ENCODE data around the gene STX17.

DNA sequence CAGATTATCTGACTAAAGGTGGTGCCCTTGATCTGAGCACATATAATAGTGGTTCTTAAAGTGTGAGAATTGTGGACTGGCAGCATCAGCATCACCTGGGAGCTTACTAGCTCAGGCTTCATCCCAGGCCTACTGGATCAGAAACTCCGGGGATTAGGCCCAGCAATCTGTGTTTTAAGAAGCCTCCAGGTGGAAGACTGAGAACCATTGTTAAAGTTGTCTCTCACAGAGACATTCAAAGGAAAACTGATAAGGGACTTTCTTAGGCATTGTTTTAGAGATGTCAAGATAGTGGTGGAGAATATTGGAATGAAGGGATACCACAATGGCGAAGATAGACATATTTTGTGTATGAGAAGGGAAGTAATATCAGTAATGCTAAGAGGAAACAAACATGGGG lies 59.5 kb downstream of the STX17 start:
- TF ChIP-seq, protein P1, sequence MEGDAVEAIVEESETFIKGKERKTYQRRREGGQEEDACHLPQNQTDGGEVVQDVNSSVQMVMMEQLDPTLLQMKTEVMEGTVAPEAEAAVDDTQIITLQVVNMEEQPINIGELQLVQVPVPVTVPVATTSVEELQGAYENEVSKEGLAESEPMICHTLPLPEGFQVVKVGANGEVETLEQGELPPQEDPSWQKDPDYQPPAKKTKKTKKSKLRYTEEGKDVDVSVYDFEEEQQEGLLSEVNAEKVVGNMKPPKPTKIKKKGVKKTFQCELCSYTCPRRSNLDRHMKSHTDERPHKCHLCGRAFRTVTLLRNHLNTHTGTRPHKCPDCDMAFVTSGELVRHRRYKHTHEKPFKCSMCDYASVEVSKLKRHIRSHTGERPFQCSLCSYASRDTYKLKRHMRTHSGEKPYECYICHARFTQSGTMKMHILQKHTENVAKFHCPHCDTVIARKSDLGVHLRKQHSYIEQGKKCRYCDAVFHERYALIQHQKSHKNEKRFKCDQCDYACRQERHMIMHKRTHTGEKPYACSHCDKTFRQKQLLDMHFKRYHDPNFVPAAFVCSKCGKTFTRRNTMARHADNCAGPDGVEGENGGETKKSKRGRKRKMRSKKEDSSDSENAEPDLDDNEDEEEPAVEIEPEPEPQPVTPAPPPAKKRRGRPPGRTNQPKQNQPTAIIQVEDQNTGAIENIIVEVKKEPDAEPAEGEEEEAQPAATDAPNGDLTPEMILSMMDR (IDR thresholded peaks at IDR 0.05 in 2 of 3, conservative IDR thresholded peaks at IDR 0.05 in 1 of 3; ENCODE audit: borderline replicate concordance in 1 of 3, insufficient read depth in 1 of 3, low read depth in 2 of 3, low read length in 2 of 3): no peak
- TF ChIP-seq, protein P2, sequence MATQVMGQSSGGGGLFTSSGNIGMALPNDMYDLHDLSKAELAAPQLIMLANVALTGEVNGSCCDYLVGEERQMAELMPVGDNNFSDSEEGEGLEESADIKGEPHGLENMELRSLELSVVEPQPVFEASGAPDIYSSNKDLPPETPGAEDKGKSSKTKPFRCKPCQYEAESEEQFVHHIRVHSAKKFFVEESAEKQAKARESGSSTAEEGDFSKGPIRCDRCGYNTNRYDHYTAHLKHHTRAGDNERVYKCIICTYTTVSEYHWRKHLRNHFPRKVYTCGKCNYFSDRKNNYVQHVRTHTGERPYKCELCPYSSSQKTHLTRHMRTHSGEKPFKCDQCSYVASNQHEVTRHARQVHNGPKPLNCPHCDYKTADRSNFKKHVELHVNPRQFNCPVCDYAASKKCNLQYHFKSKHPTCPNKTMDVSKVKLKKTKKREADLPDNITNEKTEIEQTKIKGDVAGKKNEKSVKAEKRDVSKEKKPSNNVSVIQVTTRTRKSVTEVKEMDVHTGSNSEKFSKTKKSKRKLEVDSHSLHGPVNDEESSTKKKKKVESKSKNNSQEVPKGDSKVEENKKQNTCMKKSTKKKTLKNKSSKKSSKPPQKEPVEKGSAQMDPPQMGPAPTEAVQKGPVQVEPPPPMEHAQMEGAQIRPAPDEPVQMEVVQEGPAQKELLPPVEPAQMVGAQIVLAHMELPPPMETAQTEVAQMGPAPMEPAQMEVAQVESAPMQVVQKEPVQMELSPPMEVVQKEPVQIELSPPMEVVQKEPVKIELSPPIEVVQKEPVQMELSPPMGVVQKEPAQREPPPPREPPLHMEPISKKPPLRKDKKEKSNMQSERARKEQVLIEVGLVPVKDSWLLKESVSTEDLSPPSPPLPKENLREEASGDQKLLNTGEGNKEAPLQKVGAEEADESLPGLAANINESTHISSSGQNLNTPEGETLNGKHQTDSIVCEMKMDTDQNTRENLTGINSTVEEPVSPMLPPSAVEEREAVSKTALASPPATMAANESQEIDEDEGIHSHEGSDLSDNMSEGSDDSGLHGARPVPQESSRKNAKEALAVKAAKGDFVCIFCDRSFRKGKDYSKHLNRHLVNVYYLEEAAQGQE (IDR thresholded peaks at IDR 0.05; ENCODE audit: low read depth): no peak
- TF ChIP-seq MAX (IDR thresholded peaks at IDR 0.05): no peak
- no peak for TF ChIP-seq POLR2AphosphoS5 (IDR thresholded peaks at IDR 0.05; ENCODE audit: low read depth, low read length)
- no peak for TF ChIP-seq EZH2 (IDR thresholded peaks at IDR 0.05)
- TF ChIP-seq SIN3A (IDR thresholded peaks at IDR 0.05; ENCODE audit: low read depth): no peak
- TF ChIP-seq RAD21 (IDR thresholded peaks at IDR 0.05; ENCODE audit: low read depth): no peak
- TF ChIP-seq ZBTB33 (IDR thresholded peaks at IDR 0.05; ENCODE audit: extremely low read depth, insufficient replicate concordance, low read length): no peak
- TF ChIP-seq EZH2phosphoT487 (IDR thresholded peaks at IDR 0.05; ENCODE audit: borderline replicate concordance): no peak
- no peak for TF ChIP-seq SP1 (IDR thresholded peaks at IDR 0.05; ENCODE audit: low read depth)
- TF ChIP-seq POLR2A (IDR thresholded peaks at IDR 0.05; ENCODE audit: borderline replicate concordance, extremely low read depth, insufficient read depth, insufficient read length): no peak
- TF ChIP-seq ZFX (IDR thresholded peaks at IDR 0.05): no peak
- no peak for TF ChIP-seq JUND (IDR thresholded peaks at IDR 0.05)
- TF ChIP-seq ZNF274 (IDR thresholded peaks at IDR 0.05; ENCODE audit: low read depth, low read length): no peak
